KOPT-K1 (cell line): ENCODE measurements around the gene MICU1.
"Not testable (repeated sequence)": the region's sequence is repeated elsewhere in the genome, so short reads cannot be mapped to it uniquely, and the experiment has no call there.

ENCODE experiments used
- H3K27ac ChIP-seq: fragments of 200-600 bp; sonication (generic); 2 replicates; pipeline ENCODE4 v1.5.1; 2016; ENCODE audit warnings: antibody characterized with exemption, mild to moderate bottlenecking, low read depth, low read length; ENCODE audit not compliant: poor library complexity, severe bottlenecking
- H3K36me3 ChIP-seq: fragments of 200-600 bp; sonication (generic); 2 replicates; pipeline ENCODE4 v1.5.1; 2017; ENCODE audit warnings: antibody characterized with exemption, mild to moderate bottlenecking, low read length, moderate library complexity; ENCODE audit not compliant: insufficient read depth
- H3K9me3 ChIP-seq: fragments of 200-600 bp; sonication (generic); 2 replicates; pipeline ENCODE4 v1.5.1; 2017; ENCODE audit warnings: antibody characterized with exemption, low read length, mild to moderate bottlenecking; ENCODE audit not compliant: insufficient read depth, poor library complexity, severe bottlenecking

The MICU1 gene, protein sequence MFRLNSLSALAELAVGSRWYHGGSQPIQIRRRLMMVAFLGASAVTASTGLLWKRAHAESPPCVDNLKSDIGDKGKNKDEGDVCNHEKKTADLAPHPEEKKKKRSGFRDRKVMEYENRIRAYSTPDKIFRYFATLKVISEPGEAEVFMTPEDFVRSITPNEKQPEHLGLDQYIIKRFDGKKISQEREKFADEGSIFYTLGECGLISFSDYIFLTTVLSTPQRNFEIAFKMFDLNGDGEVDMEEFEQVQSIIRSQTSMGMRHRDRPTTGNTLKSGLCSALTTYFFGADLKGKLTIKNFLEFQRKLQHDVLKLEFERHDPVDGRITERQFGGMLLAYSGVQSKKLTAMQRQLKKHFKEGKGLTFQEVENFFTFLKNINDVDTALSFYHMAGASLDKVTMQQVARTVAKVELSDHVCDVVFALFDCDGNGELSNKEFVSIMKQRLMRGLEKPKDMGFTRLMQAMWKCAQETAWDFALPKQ

DNA sequence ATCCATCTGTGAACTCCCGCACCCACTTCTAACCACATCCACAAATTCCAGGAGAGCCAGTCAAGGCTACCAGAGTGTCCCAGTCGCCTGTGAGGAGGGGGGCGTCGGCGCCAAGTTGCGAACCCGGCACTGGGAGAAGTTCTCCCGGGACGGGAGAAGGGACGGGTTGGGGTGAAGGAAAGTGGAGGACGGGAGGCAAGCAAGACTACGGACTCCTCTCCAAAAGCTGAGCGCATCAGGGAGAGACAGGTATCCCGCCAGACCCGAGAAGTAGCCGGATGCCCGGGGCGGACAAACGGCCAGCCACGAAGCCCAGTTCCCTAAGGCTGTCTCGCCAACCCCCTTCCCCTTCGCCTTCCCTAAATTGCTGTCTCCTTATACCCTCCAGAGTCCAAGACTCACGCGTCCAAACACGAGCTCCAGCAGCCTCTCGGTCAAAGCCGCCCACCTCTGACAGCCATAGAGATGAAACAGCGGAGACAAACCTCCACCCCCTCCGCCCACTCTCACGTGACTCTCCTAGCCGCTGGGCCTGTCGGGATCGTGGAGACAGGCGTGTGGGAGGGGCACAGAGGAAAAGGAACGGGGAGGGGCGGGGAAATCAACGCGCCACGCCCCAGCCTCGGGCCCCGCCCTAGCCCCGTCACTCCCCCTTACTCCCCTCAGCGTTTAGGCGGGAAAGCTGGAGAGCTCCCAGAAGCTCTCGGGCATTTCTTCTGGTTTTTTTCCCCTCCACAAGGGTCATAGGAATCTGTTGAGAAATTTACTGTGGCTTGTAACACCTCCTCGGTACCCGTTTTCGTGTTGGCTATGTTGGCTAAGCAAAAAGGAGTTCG lies at the start of gene MICU1:
Gene MICU1 (minus strand): TSS at position 472 of the 836 bp plus-strand sequence. CDS start 59,286 bp downstream, outside the sequence.
- H3K27ac ChIP-seq, result peak within 1 kb of the TSS; percentile 84
- no peaks in the 10 kb centered on the region for H3K9me3 ChIP-seq
- no peaks in the 10 kb centered on the region for H3K36me3 ChIP-seq

DNA sequence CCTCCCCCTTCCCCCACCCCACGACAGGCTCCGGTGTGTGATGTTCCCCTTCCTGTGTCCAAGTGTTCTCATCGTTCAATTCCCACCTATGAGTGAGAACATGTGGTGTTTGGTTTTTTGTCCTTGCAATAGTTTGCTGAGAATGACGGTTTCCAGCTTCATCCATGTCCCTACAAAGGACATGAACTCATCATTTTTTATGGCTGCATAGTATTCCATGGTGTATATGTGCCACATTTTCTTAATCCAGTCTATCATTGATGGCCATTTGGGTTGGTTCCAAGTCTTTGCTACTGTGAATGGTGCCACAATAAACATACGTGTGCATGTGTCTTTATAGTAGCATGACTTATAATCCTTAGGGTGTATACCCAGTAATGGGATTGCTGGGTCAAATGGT lies 48.3 kb upstream of the MICU1 start:
- not testable (repeated sequence) for H3K27ac ChIP-seq, H3K36me3 ChIP-seq, H3K9me3 ChIP-seq

DNA sequence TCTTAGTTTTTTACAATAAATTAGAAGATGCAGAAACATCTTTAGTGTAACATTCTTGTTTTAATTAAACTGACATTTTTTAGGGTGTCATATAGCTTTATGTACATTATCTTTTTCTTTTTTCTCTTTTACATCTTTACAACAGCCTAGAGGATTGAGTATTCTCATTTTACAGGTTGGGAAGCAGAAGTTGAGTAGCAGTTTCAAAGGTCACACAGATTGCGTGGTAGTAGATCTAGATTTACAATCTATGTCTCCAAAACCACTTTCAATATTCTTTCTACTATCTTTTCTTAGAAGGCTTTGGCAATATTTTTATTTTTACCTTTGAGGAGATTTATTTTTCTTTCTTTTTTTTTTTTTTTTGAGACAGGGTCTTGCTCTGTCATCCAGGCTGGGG lies 47.4 kb upstream of the MICU1 start:
- no peaks in the 10 kb centered on the region for H3K9me3 ChIP-seq
- H3K36me3 ChIP-seq, result no peaks in the 10 kb centered on the region
- no peak overlapping the region for H3K27ac ChIP-seq

DNA sequence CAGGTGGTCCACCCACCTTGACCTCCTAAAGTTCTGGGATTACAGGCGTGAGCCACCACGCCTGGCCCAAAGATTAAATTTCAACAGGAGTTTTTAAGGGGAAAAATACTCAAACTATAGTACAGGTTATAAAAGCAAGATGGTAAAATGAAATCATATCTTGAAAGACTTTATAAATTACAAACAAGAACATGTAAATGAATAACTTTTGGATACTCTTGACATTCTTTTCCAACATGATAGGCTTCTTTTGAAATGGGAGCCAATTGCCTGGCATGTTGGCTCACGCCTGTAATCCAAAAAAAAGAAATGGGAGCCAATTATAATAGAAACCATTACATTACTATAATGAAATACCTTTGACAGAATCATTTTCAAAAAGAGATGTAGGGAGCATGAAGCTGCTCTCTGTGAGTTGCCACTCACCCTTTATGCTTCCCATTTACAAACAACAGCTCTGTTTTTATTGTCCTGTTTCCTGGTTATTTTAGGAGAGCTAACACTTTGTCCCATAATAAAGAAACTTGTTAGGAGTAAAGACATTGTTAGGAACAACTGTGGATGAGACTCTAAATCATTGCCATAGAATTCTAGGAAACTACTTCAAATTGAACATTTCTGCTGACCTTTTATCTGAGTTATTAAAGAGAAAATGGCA lies 41.5 kb upstream of the MICU1 start:
- H3K36me3 ChIP-seq, result no peaks in the 10 kb centered on the region
- no peak overlapping the region for H3K27ac ChIP-seq
- H3K9me3 ChIP-seq, result no peaks in the 10 kb centered on the region

DNA sequence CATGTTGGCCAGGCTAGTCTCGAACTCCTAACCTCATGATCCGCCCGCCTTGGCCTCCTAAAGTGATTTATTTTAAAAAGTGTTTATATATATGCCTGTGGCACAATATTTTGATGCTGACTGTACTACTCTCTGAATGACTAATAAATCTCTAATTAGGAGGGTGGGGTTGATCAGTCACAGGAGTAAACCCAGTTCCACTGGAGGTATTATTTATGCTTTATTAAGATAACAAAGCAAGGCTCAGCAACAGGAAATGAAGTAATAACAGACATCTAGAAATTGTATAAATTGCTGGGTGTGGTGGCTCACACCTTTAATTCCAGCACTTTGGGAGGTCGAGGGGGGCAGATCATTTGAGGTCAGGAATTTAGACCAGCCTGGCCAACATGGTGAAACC lies 40.0 kb upstream of the MICU1 start:
- Histone ChIP-seq H3K27ac (no peak overlapping the region), H3K36me3 (no peaks in the 10 kb centered on the region), H3K9me3 (no peaks in the 10 kb centered on the region)

DNA sequence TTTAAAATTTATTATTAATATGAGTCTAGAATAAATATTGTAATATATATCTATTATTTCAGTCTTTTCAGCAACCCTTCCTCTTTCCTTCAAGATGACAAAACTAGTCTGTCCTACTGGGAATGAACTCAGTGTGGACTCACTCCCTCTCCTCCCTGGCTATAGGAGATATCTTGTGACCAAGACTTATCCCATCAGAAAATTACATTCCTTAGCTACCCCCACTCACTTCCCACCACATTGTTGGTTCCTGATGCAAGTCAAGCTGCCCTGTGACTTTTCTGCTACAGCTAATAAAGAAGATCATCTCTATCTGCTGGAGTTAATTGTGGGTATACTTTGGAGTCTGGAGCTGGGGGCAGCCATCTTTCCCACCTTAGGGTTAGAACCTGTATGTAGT lies 38.1 kb upstream of the MICU1 start:
- Histone ChIP-seq H3K36me3 (no peaks in the 10 kb centered on the region), H3K27ac (no peak overlapping the region), H3K9me3 (no peaks in the 10 kb centered on the region)

DNA sequence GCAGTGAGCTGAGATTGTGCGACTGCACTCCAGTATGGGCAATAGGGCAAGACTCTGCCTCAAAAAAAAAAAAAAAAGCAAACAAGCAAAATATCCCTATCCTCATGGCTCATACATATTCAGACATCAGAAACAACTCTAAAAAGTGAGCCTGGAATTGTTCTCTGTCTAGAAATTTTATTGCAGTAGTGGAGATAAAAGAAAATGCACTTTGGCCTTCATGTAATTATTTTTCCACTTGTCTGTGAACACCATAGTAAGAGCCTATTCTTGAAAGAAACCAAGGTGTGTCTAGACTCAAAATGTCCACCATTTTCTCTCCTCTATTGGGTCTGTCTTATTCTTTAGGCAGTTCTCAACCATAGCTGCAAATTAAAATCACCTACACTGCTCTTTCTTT lies 35.6 kb upstream of the MICU1 start:
- Histone ChIP-seq H3K36me3 (no peaks in the 10 kb centered on the region), H3K27ac (no peak overlapping the region), H3K9me3 (no peaks in the 10 kb centered on the region)

DNA sequence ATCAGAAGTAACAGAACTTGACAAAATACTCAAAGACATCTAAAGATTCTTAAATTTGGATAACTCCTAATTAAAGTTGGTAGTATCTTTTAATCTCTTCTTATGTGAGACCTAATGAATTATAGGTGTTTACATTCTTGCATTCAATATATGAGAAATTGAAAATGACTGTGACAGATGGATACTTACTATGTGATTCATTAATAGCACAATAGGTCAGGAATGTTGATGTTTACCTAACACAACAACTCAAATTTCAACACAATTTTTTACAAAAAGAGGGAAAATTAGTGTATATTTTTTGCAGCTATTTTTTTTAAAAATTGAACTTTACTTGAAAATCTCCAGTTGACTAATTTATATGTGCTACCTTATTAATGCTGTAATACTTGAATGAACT lies 34.3 kb upstream of the MICU1 start:
- Histone ChIP-seq H3K27ac (no peak overlapping the region), H3K9me3 (no peaks in the 10 kb centered on the region), H3K36me3 (no peaks in the 10 kb centered on the region)

DNA sequence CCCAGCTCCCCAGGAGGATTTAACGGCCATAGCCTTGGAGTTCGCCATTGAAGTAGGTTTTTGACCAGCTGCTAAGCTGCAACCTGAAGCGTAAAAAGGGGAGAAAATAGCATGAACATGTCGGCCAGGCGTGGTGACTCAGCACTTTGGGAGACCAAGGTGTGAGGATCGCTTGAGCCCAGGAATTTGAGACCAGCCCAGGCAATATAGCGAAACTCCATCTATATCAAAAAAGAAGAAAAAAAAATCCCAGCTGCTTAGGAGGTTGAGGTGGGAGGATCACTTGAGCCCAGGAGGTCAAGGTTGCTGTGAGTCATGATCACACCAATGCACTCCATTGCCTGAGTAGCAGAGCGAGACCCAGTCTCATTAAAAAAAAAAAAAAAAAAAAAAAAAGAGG lies 33.8 kb upstream of the MICU1 start:
- no peak overlapping the region for H3K27ac ChIP-seq

DNA sequence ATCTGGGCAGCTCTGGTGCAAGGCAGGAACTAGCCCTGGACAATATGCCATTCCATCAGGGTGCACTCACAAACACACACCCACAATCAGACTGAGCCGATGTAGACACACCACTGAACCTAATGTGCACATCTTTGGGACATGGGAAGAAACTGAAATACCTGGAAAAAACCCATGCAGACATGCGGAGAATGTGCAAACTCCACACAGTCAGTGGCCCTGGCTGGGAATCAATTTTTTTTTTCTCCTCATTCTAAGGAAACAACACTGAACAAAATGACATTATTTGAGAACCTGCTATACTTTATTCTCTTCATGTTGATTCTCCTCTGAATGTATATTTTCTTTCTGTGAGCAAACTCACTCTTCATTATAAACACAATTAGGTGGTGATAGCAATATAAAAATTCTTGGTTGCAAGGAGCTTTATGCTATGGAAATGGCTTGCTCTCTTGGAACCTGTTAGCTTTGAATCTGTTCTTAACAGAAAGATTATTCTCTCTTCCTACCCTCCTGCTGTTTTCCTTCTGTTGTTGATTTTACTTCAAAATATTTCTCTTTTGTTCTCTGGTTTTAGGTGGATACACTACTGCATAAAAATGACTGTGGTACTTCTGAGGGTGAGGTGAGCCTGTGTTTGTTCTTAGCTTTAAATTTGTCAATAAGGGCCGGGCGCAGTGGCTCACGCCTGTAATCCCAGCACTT lies 33.0 kb upstream of the MICU1 start:
- Histone ChIP-seq H3K27ac (no peak overlapping the region), H3K9me3 (no peaks in the 10 kb centered on the region), H3K36me3 (no peaks in the 10 kb centered on the region)

More for the DNA sequence above, 33.8 kb upstream of the MICU1 start:
- H3K9me3 ChIP-seq, result no peaks in the 10 kb centered on the region
- H3K36me3 ChIP-seq, result no peaks in the 10 kb centered on the region

DNA sequence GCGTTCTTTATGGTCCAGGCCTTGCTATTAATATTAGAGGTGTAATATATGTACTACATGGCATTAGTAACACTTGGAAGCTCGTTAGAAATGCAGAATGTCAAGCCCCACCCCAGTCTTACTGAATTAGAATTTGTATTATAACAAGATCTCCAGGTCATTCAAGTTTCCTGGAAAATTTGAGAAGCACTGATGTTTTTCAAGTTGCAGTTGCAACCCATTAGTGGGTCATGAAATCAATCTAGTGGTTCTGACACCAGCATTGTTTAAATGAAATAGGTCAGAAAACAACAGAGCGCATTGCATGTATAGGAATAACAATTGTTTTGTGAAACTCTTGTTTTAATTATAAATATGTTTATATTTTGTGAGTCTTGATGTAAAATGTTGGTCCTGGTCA lies 28.8 kb upstream of the MICU1 start:
- Histone ChIP-seq H3K36me3 (no peaks in the 10 kb centered on the region), H3K27ac (no peak overlapping the region), H3K9me3 (no peaks in the 10 kb centered on the region)

DNA sequence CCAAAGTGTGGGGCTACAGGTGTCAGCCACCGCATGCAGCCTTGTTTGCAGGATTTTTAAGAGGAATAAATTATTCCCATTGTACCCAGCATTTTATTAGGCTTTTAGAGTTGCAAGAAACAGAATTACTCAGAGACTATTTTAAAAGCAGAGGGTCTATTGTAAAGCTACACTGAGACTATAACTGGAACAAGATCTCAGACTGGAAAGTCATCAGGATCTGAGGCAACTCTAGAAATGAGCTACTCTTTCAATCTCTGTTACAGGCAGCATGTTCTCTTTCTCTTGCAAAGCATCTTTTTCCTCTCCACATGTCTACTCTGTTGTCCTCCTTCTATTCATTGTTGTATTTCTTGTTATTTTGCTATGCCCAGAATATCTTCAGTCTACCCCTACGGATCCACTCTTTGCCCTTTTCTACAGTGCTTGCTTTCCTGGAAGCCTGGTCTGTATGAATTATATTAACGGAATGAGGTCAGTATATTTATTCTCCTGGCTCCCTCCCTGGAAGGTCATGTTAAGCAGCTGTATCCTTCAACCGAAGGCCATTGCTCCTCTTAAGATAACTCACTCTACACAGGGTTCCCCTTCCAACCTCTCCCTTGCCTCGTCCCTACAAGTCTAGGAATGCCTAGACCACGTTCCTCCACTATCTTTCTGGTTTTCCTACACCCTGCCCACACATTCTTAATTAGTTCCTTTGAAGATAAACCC lies 27.7 kb upstream of the MICU1 start:
- Histone ChIP-seq H3K9me3 (no peaks in the 10 kb centered on the region), H3K36me3 (no peaks in the 10 kb centered on the region), H3K27ac (no peak overlapping the region)

DNA sequence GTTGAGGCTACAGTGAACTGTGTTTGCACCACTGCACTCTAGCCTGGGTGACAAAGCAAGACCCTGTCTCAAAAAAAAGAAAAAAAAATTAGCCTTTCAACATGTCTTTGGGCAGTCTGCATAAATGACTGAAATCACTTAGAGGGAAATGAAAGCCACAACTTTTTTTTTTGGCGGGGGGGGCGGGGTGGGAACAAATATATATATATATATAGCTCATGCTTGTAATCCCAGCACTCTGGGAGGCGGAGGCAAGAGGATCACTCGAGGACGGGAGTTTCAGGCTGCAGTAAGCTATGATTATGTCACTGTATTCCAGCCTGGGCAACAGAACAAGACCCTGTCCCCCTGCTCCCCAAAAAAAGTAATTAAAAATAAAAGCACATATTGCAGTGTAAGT lies 23.4 kb upstream of the MICU1 start:
- Histone ChIP-seq H3K36me3 (no peaks in the 10 kb centered on the region), H3K9me3 (no peaks in the 10 kb centered on the region), H3K27ac (no peak overlapping the region)

DNA sequence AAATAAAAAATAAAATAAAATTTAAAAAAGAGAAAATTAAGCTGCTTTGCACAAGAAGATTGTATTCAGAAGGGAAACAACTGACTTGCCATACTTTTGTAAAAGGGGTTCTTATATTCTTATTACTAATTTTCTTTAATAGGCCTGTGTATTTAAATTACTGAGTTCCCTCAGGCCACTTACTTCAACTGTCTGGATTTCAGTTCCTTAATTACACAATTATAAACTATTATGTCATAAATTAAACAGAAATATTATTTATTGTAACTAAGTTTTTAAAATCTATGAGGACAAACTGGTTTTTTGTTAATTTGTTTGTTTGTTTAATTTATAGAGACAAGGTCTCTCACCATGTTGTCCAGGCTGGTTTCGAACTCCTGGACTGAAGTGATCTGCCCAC lies 22.4 kb upstream of the MICU1 start:
- Histone ChIP-seq H3K27ac (no peak overlapping the region), H3K36me3 (no peaks in the 10 kb centered on the region), H3K9me3 (no peaks in the 10 kb centered on the region)
